Sigmoid colon (tissue), 7 donors: ENCODE data around the gene HIVEP3. TPM values are rescaled to one million over a fixed set of nuclear protein-coding genes. Genes with fewer than 3 reads are reported as not detected.

Experiments used
- DNase-seq: peaks from one replicate; pipeline ENCODE4 v3.0.0-alpha.2; 2019
- H3K27ac ChIP-seq, 4 donors: fragments of 200-600 bp; sonication (generic); one replicate each; pipeline ENCODE4 v1.5.1; 2016 to 2019; ENCODE audit warnings: mild to moderate bottlenecking in 1 of 4
- H3K27me3 ChIP-seq, 3 donors: fragments of 200-600 bp; sonication (generic); one replicate each; pipeline ENCODE4 v1.5.1; 2019; ENCODE audit warnings: mild to moderate bottlenecking in 1 of 3
- H3K36me3 ChIP-seq, 4 donors: fragments of 200-600 bp; sonication (generic); one replicate each; pipeline ENCODE4 v1.5.1; 2016 to 2019
- H3K4me1 ChIP-seq, 4 donors: fragments of 200-600 bp; sonication (generic); one replicate each; pipeline ENCODE4 v1.5.1; 2017 to 2019
- H3K4me3 ChIP-seq, 4 donors: fragments of 200-600 bp; sonication (generic); one replicate each; pipeline ENCODE4 v1.5.1; 2017 to 2019; ENCODE audit warnings: mild to moderate bottlenecking in 2 of 4, moderate library complexity in 1 of 4
- H3K9me3 ChIP-seq, 4 donors: fragments of 200-600 bp in 3 of 4; sonication (generic) in 3 of 4; one replicate each; pipeline versions ENCODE4 v1.5.1 to v1.6.1; 2013 to 2019
- EP300 ChIP-seq, 4 donors: sonication (generic); formaldehyde crosslinking; IDR thresholded peaks; one replicate each; pipeline ENCODE4 v1.6.1; 2017; ENCODE audit warnings: antibody characterized with exemption in 4 of 4
- POLR2A ChIP-seq, 2 donors: fragments of 450-650 bp; IDR thresholded peaks; one replicate each; pipeline ENCODE4 v1.6.1; 2016; ENCODE audit warnings: antibody characterized with exemption in 2 of 2, mild to moderate bottlenecking in 2 of 2, moderate library complexity in 2 of 2
- POLR2AphosphoS5 ChIP-seq, 4 donors: sonication (generic); formaldehyde crosslinking; IDR thresholded peaks; one replicate each; pipeline ENCODE4 v1.6.1; 2017; ENCODE audit warnings: antibody characterized with exemption in 4 of 4
- WGBS, 2 donors: extraction: QIAGEN DNeasy Blood & Tissue Kit; methylation state at CpG; one replicate each; pipeline ENCODE4 v1.1.7; 2013; 5-methylcytosine and 5-hydroxymethylcytosine counted together
- intact Hi-C: fragments of 100-400 bp; cut with DNase I; formaldehyde crosslinking; loops from one replicate; pipeline ENCODE4 v1.15.1; 2023
- polyA plus RNA-seq, 3 donors: library from polyadenylated mRNA; stranded (reverse); fragments of 200-250 nt; gene quantifications; one replicate each; pipeline ENCODE4 v1.2.3, GENCODE V29; 2013
- total RNA-seq, 4 donors: library from RNA; depleted of rRNA; stranded (reverse); fragments of >200 nt; gene quantifications; one replicate each; pipeline ENCODE4 v1.1.0, GENCODE V29; 2016
- TF ChIP-seq, protein P1 (sequence below), 4 experiments: fragments of 450-650 bp in 3 of 4; fragments of 200-600 bp in 1 of 4; IDR thresholded peaks; one replicate each; pipeline ENCODE4 v1.5.1; 2016 to 2019; ENCODE audit warnings: antibody characterized with exemption in 4 of 4, mild to moderate bottlenecking in 3 of 4, moderate library complexity in 2 of 4
- donor health status: healthy with polysubstance abuse.
- donor health status: Bipolar disorder and iron deficiency.
- donor health status: healthy.

Gene HIVEP3
- total and polyA plus RNA-seq, 7 donors, result 1.4 to 7.8 (median 3.2) TPM

DNA sequence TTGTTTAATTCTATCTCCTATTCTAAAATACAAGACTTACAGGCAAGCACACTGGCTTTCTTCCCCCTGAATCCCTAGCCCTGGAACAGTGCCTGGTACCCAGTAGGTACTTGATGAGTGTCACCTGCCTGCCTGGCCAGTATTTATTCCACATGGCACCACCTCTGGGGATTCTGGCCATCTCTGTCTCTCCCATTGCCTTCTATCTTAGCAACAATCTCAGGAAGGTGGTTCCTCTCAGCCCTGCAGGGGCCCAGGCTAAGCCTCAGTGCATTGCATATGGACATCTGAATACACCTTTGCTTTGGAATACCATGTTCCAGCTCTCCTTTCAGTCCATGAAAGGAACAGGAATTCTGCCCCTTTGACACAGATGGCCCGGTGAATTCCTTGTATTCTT lies 81.0 kb downstream of the HIVEP3 start:
- Histone ChIP-seq H3K4me1 (no peaks in the 10 kb centered on the region), H3K27me3 (no peaks in the 10 kb centered on the region), H3K27ac (no peak overlapping the region), H3K36me3 (no peaks in the 10 kb centered on the region), H3K4me3 (no peak overlapping the region), H3K9me3 (no peaks in the 10 kb centered on the region)
- 95 to 96% methylated on average over 1 of the region's 1 CpG for WGBS, 2 donors
- intact Hi-C loops, result no loop called here
- no peak for DNase-seq
- TF ChIP-seq POLR2A (IDR thresholded peaks at IDR 0.05) (no peak), POLR2AphosphoS5 (IDR thresholded peaks at IDR 0.05) (no peak), EP300 (IDR thresholded peaks at IDR 0.05) (no peak)
- TF ChIP-seq, protein P1, sequence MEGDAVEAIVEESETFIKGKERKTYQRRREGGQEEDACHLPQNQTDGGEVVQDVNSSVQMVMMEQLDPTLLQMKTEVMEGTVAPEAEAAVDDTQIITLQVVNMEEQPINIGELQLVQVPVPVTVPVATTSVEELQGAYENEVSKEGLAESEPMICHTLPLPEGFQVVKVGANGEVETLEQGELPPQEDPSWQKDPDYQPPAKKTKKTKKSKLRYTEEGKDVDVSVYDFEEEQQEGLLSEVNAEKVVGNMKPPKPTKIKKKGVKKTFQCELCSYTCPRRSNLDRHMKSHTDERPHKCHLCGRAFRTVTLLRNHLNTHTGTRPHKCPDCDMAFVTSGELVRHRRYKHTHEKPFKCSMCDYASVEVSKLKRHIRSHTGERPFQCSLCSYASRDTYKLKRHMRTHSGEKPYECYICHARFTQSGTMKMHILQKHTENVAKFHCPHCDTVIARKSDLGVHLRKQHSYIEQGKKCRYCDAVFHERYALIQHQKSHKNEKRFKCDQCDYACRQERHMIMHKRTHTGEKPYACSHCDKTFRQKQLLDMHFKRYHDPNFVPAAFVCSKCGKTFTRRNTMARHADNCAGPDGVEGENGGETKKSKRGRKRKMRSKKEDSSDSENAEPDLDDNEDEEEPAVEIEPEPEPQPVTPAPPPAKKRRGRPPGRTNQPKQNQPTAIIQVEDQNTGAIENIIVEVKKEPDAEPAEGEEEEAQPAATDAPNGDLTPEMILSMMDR (IDR thresholded peaks at IDR 0.05), result no peak

- no peak overlapping the region for H3K27ac ChIP-seq
- intact Hi-C loops, result no loop called here
- H3K36me3 ChIP-seq, result no peaks in the 10 kb centered on the region
- TF ChIP-seq EP300 (IDR thresholded peaks at IDR 0.05), result no peak
- TF ChIP-seq POLR2AphosphoS5 (IDR thresholded peaks at IDR 0.05), result no peak
- TF ChIP-seq POLR2A (IDR thresholded peaks at IDR 0.05), result no peak
- DNase-seq, result no peak
- H3K27me3 ChIP-seq, result no peaks in the 10 kb centered on the region
- 97 to 98% methylated on average over 5 of the region's 5 CpGs for WGBS, 2 donors
- no peak overlapping the region for H3K4me3 ChIP-seq
- no peaks in the 10 kb centered on the region for H3K4me1 ChIP-seq
- no peaks in the 10 kb centered on the region for H3K9me3 ChIP-seq
These were observed 83.2 kb downstream of the HIVEP3 start for GRCh38 chr1:41835485-41835884.

GRCh38 chr1:41833519-41834000 lies 85.2 kb downstream of the HIVEP3 start:
- Histone ChIP-seq H3K36me3 (no peaks in the 10 kb centered on the region), H3K27ac (no peak overlapping the region), H3K9me3 (no peaks in the 10 kb centered on the region), H3K4me1 (peaks cover 0 to under 1% (median under 1%) of the 10 kb centered on the region in 4 donors), H3K27me3 (no peaks in the 10 kb centered on the region), H3K4me3 (no peak overlapping the region)
- intact Hi-C loops, result no loop called here
- WGBS, 2 donors, result 88 to 94% methylated on average over 5 of the region's 5 CpGs
- TF ChIP-seq POLR2AphosphoS5 (IDR thresholded peaks at IDR 0.05), result no peak
- no peak for TF ChIP-seq POLR2A (IDR thresholded peaks at IDR 0.05)
- no peak for TF ChIP-seq EP300 (IDR thresholded peaks at IDR 0.05)
- TF ChIP-seq, protein P1 (IDR thresholded peaks at IDR 0.05), result no peak
- DNase-seq, result no peak

DNA sequence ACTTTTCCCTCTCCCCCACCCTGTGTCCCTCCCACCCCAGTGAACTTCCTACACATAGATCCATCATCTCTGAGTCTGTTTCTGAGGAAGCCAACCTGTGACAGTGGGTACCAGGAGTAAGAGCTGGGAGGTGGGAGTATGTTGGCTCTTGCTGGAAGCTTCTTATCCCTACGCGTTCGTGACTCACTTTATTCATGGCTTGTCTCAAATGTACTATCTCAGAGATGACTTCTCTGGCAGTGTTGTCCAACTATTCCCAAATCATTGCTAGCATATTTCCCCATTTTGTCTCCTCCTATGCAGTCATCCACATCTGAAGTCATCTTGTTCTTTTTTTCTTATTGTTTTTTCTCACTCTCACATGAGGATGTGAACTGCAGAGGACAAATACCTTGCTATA lies 88.0 kb downstream of the HIVEP3 start:
- Histone ChIP-seq H3K36me3 (no peaks in the 10 kb centered on the region), H3K4me3 (no peak overlapping the region), H3K27ac (no peak overlapping the region), H3K9me3 (no peaks in the 10 kb centered on the region), H3K27me3 (no peaks in the 10 kb centered on the region), H3K4me1 (peaks cover 0 to 10% (median 8%) of the 10 kb centered on the region in 4 donors)
- intact Hi-C loops, result no loop called here
- 94 to 99% methylated on average over 3 of the region's 3 CpGs for WGBS, 2 donors
- no peak for DNase-seq
- no peak for TF ChIP-seq POLR2A (IDR thresholded peaks at IDR 0.05)
- TF ChIP-seq POLR2AphosphoS5 (IDR thresholded peaks at IDR 0.05), result peak in 1 of 4 donors; percentile 16
- TF ChIP-seq EP300 (IDR thresholded peaks at IDR 0.05), result no peak

DNA sequence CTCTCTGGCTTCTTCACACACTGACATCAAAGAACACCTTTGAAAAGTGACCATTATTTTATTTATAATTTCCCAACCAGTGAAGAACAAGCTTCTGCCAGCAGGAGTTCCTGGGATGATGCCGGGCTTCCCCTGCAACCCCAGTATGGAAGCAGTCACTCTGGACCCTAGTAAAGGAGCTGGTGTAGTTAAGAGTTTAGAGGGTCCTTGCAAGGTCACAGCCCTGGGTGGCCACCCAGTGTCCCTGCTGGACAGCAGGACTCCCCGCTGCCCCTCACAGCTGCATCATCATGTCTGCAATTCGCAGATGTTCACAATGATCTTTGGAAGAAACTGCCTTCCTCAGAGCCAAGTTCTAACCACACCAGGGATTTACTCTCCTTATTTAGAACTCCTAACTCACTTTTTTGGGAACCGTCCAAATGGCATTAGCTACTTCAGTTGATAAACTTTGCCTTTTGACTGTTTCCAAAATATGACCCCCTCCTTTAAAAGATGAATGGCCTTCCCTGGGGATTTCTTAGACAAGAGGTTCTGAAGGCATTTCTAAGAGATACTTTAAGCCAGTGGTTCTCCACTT lies 90.6 kb downstream of the HIVEP3 start:
- Histone ChIP-seq H3K27ac (no peak overlapping the region), H3K4me3 (no peak overlapping the region), H3K27me3 (no peaks in the 10 kb centered on the region), H3K36me3 (no peaks in the 10 kb centered on the region), H3K4me1 (peaks cover 0 to 10% (median 8%) of the 10 kb centered on the region in 4 donors), H3K9me3 (no peaks in the 10 kb centered on the region)
- TF ChIP-seq, protein P1 (IDR thresholded peaks at IDR 0.05), result no peak
- TF ChIP-seq POLR2A (IDR thresholded peaks at IDR 0.05) (no peak), POLR2AphosphoS5 (IDR thresholded peaks at IDR 0.05) (no peak), EP300 (IDR thresholded peaks at IDR 0.05) (no peak)
- intact Hi-C loops, result no loop called here
- 71 to 80% methylated on average over 4 of the region's 4 CpGs for WGBS, 2 donors
- DNase-seq, result no peak
